WI38 (cell line): ENCODE results near the gene MAPK4.
"Not testable (repeated sequence)": the region's sequence is repeated elsewhere in the genome, so short reads cannot be mapped to it uniquely, and the experiment has no call there.

ENCODE experiments used
- H3K4me3 ChIP-seq: 2 replicates; pipeline ENCODE4 v1.5.1; 2011; ENCODE audit warnings: low read depth, mild to moderate bottlenecking, control low read depth, low read length
- CTCF ChIP-seq: IDR thresholded peaks from 2 replicates; pipeline ENCODE4 v1.5.1; 2012; ENCODE audit warnings: low read depth, mild to moderate bottlenecking, control low read depth, low read length

The MAPK4 gene

GRCh38 chr18:50704357-50704940 is 144.6 kb downstream of the MAPK4 start:
- no peak overlapping the region for H3K4me3 ChIP-seq
- no peak for TF ChIP-seq CTCF

GRCh38 chr18:50706199-50706598 is 146.3 kb downstream of the MAPK4 start:
- TF ChIP-seq CTCF, result no peak
- H3K4me3 ChIP-seq, result no peak overlapping the region

DNA sequence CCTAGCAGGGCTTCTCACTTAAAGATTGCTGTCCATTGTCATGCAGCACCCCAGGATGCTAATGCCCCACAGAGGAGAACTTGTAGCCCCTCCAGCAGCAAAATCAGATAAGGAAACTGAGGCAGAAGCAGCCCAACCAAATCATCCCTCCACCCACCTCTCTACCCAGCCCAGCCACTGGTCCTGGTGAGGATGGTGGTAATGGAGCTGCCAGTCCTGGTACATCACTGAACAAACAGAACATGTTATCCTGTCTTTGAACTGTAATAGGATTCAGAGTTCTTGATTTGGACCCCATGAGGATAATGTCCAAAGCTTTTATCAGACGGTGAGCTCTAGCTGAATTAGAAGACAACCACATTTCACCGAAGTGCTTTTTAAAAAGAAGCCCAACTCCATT is 146.8 kb downstream of the MAPK4 start:
- H3K4me3 ChIP-seq, result no peak overlapping the region
- TF ChIP-seq CTCF, result no peak

- not testable (repeated sequence) for H3K4me3 ChIP-seq
These were observed 147.4 kb downstream of the MAPK4 start for GRCh38 chr18:50707297-50707696.

- H3K4me3 ChIP-seq, result no peak overlapping the region
- TF ChIP-seq CTCF, result no peak
These were observed 148.1 kb downstream of the MAPK4 start for GRCh38 chr18:50707855-50708469.

DNA sequence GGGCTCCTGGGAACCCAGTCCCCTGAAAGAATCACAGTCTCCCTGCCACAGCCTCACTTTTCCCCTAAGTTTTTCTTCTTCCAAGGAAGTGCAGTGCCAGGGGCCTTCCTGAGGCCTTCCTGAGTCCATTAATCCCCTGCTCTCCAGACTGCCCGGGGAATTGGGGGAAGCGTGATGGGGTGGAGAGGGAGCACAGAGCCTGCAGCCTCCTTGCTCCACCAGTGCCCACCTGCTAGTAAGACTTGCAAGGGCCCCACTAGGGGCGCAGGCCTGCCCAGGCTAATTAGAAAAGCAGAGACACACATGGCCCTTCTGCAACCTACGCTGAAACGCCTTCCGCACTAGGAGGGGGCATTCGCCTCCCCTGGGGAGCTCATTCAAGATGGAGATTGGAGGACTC is 149.3 kb downstream of the MAPK4 start:
- H3K4me3 ChIP-seq, result no peak overlapping the region
- no peak for TF ChIP-seq CTCF

DNA sequence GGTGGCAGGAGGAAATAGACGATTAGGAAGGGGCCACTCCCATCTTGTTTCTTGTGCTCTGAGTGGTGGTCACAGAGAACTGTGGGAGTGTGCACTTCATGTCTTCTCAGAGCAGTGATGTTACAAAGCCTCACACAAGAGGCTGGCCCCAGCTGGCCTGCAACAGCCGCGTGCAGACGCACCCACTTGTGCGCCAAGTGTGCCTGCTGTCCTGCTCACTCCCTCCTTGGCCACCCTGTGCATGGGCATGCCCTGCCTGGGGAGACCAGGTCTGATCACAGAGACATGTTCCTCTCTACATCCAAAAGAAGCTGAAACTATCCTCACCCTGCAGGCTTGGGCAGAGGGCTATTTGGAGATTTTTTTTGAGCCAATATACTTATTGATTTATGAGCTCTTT is 151.5 kb downstream of the MAPK4 start:
- no peak for TF ChIP-seq CTCF
- H3K4me3 ChIP-seq, result no peak overlapping the region

DNA sequence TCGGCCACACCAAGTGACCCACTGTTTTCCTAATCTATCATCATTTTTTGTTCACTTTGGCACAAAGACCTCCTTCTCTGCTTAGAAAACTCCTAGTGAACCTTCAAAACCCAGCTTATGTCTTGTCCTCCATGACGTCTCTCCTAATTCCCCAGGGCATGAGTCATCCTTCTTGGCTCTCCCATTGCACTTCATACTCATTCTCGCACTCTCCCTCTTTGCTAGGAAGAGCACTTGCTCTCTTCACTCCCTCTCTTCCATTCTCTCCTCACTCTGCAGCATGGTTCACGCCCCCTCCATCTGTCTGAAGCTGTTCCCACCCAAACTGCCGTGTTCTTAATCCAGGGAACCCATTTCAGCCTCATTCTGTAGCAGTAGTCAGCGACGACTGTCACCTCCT is 156.0 kb downstream of the MAPK4 start:
- TF ChIP-seq CTCF, result no peak

More for the DNA sequence above, 156.0 kb downstream of the MAPK4 start:
- H3K4me3 ChIP-seq, result no peak overlapping the region
